HEK293T (cell line): ENCODE data around the gene LPGAT1.

Experiments used
- CTCF ChIA-PET: fragments of 350-600 bp; formaldehyde crosslinking; extraction: SDS; loops from one replicate; lab custom pipeline; 2021; ENCODE audit warnings: antibody characterized with exemption, inconsistent platforms; lab: Yijun Ruan, JAX
- POLR2A ChIA-PET: fragments of 350-600 bp; formaldehyde crosslinking; extraction: SDS; loops from one replicate; lab custom pipeline; 2020; ENCODE audit warnings: antibody characterized with exemption, inconsistent platforms; lab: Yijun Ruan, JAX
- DNase-seq: peaks from one replicate; pipeline ENCODE4 v3.0.0; 2012; ENCODE audit warnings: mixed read lengths; ENCODE audit errors: extremely low spot score
- ARNT ChIP-seq: fragments of 450-650 bp; IDR thresholded peaks from 2 replicates; pipeline ENCODE4 v1.6.1; 2017; ENCODE audit warnings: mild to moderate bottlenecking
- BHLHE40 ChIP-seq: fragments of 450-650 bp; IDR thresholded peaks from 2 replicates; pipeline ENCODE4 v1.6.1; 2016; ENCODE audit warnings: mild to moderate bottlenecking, moderate library complexity, borderline replicate concordance
- CTBP1 ChIP-seq: fragments of 450-650 bp; IDR thresholded peaks from 2 replicates; pipeline ENCODE4 v1.6.1; 2016; ENCODE audit warnings: borderline replicate concordance
- ELF4 ChIP-seq: fragments of 450-650 bp; IDR thresholded peaks from 2 replicates; pipeline ENCODE4 v1.6.1; 2017; ENCODE audit warnings: antibody characterized with exemption
- FOXA1 ChIP-seq: fragments of 450-650 bp; IDR thresholded peaks from 2 replicates; pipeline ENCODE4 v1.6.1; 2016; ENCODE audit warnings: mild to moderate bottlenecking
- FOXK2 ChIP-seq: fragments of 450-650 bp; IDR thresholded peaks from 2 replicates; pipeline ENCODE4 v1.6.1; 2016; ENCODE audit warnings: mild to moderate bottlenecking
- FOXM1 ChIP-seq: fragments of 450-650 bp; IDR thresholded peaks from 2 replicates; pipeline ENCODE4 v1.6.1; 2017; ENCODE audit warnings: mild to moderate bottlenecking, borderline replicate concordance
- HDGF ChIP-seq: fragments of 450-650 bp; IDR thresholded peaks from 2 replicates; pipeline ENCODE4 v1.6.1; 2017; ENCODE audit warnings: antibody characterized with exemption, borderline replicate concordance
- L3MBTL2 ChIP-seq: fragments of 450-650 bp; conservative IDR thresholded peaks from 2 replicates; pipeline ENCODE4 v1.6.1; 2016; ENCODE audit warnings: mild to moderate bottlenecking
- LEF1 ChIP-seq: fragments of 450-650 bp; IDR thresholded peaks from 2 replicates; pipeline ENCODE4 v1.6.1; 2017; ENCODE audit warnings: mild to moderate bottlenecking, borderline replicate concordance
- NFRKB ChIP-seq: fragments of 450-650 bp; IDR thresholded peaks from 2 replicates; pipeline ENCODE4 v1.6.1; 2016; ENCODE audit warnings: mild to moderate bottlenecking, moderate library complexity
- PKNOX1 ChIP-seq: fragments of 450-650 bp; IDR thresholded peaks from 2 replicates; pipeline ENCODE4 v1.6.1; 2016
- SP1 ChIP-seq: fragments of 450-650 bp; IDR thresholded peaks from 2 replicates; pipeline ENCODE4 v1.6.1; 2017
- SUZ12 ChIP-seq: fragments of 450-650 bp; IDR thresholded peaks from 2 replicates; pipeline ENCODE4 v1.6.1; 2016; ENCODE audit warnings: mild to moderate bottlenecking
- TARDBP ChIP-seq: fragments of 450-650 bp; IDR thresholded peaks from 2 replicates; pipeline ENCODE4 v1.6.1; 2016
- ZNF384 ChIP-seq: fragments of 450-650 bp; IDR thresholded peaks from 2 replicates; pipeline ENCODE4 v1.6.1; 2016

LPGAT1 gene

GRCh38 chr1:211870156-211870555 lies 39.6 kb upstream of the LPGAT1 start:
- DNase-seq: no peak
- CTCF ChIA-PET: no interaction called here
- POLR2A ChIA-PET: no interaction called here
- no peak for TF ChIP-seq ZNF384
- TF ChIP-seq FOXK2: no peak
- no peak for TF ChIP-seq FOXM1
- no peak for TF ChIP-seq HDGF

GRCh38 chr1:211865180-211865579 lies 34.6 kb upstream of the LPGAT1 start:
- CTCF ChIA-PET: no interaction called here
- TF ChIP-seq TARDBP (no peak), SUZ12 (no peak), CTBP1 (no peak), PKNOX1 (no peak), HDGF (no peak), ELF4 (no peak), ZNF384 (no peak), LEF1 (no peak), SP1 (no peak), ARNT (no peak), FOXK2 (no peak), FOXA1 (no peak), FOXM1 (no peak)
- POLR2A ChIA-PET: no interaction called here
- no peak for DNase-seq

- ChIA-PET POLR2A (no interaction called here), CTCF (no interaction called here)
- TF ChIP-seq FOXK2 (no peak), TARDBP (no peak), CTBP1 (no peak), LEF1 (no peak)
- DNase-seq: no peak
These were observed 28.8 kb upstream of the LPGAT1 start for GRCh38 chr1:211859405-211859804.

- TF ChIP-seq ARNT: no peak
- TF ChIP-seq ZNF384: no peak
- TF ChIP-seq SUZ12: no peak
- TF ChIP-seq FOXM1: no peak
- TF ChIP-seq LEF1: no peak
- TF ChIP-seq PKNOX1: no peak
- TF ChIP-seq FOXA1: no peak
- TF ChIP-seq BHLHE40: no peak
- TF ChIP-seq NFRKB: no peak
- TF ChIP-seq CTBP1: no peak
- TF ChIP-seq L3MBTL2: no peak
- TF ChIP-seq ELF4: no peak
- no peak for TF ChIP-seq TARDBP
- TF ChIP-seq SP1: no peak
- no peak for TF ChIP-seq HDGF
- TF ChIP-seq FOXK2: no peak
These were observed 20.6 kb upstream of the LPGAT1 start for GRCh38 chr1:211851174-211851573.

GRCh38 chr1:211843507-211844298 lies 13.1 kb upstream of the LPGAT1 start:
- ChIA-PET CTCF (no interaction called here), POLR2A (no interaction called here)
- TF ChIP-seq ARNT (no peak), CTBP1 (no peak), HDGF (no peak), TARDBP (no peak), L3MBTL2 (no peak), PKNOX1 (no peak), FOXK2 (no peak), FOXM1 (no peak), FOXA1 (no peak), NFRKB (no peak), ELF4 (no peak), BHLHE40 (no peak), ZNF384 (no peak), SP1 (no peak), SUZ12 (no peak), LEF1 (no peak)
- DNase-seq: no peak

More at GRCh38 chr1:211851174-211851573, 20.6 kb upstream of the LPGAT1 start:
- CTCF ChIA-PET: no interaction called here
- no peak for DNase-seq
- POLR2A ChIA-PET: no interaction called here

GRCh38 chr1:211843018-211843417 lies 12.5 kb upstream of the LPGAT1 start:
- DNase-seq: no peak
- CTCF ChIA-PET: no interaction called here
- POLR2A ChIA-PET: no interaction called here
- TF ChIP-seq BHLHE40 (no peak), TARDBP (no peak), ZNF384 (no peak), ARNT (no peak), CTBP1 (no peak), HDGF (no peak), SUZ12 (no peak)
